Effector memory CD4-positive, alpha-beta T cell (primary cell): Measurements from ENCODE around the gene SWT1.

ENCODE experiments used
- DNase-seq, 3 donors: peaks; one replicate each; pipeline ENCODE4 v3.0.0-alpha.2; 2020
- H3K27ac ChIP-seq: 2 replicates; pipeline ENCODE4 v1.7.0; 2013; ENCODE audit warnings: mild to moderate bottlenecking, low read length, moderate library complexity; ENCODE audit not compliant: insufficient read depth, poor library complexity, severe bottlenecking
- H3K27me3 ChIP-seq: replicated peaks from 2 replicates; pipeline ENCODE4 v1.7.0; 2013; ENCODE audit warnings: mild to moderate bottlenecking, low read length; ENCODE audit not compliant: insufficient read depth, control insufficient read depth, poor library complexity, severe bottlenecking
- H3K36me3 ChIP-seq: 2 replicates; pipeline ENCODE4 v1.7.0; 2013; ENCODE audit warnings: mild to moderate bottlenecking, low read length, moderate library complexity; ENCODE audit not compliant: control insufficient read depth, insufficient read depth
- H3K4me1 ChIP-seq: 2 replicates; pipeline ENCODE4 v1.7.0; 2013; ENCODE audit warnings: low read length, mild to moderate bottlenecking; ENCODE audit not compliant: control insufficient read depth, insufficient read depth, poor library complexity, severe bottlenecking
- H3K4me3 ChIP-seq: 2 replicates; pipeline ENCODE4 v1.7.0; 2013; ENCODE audit warnings: low read length, low read depth, mild to moderate bottlenecking; ENCODE audit not compliant: insufficient read depth, poor library complexity, severe bottlenecking
- H3K9me3 ChIP-seq: 2 replicates; pipeline ENCODE4 v1.7.0; 2013; ENCODE audit warnings: mild to moderate bottlenecking, low read length, moderate library complexity; ENCODE audit not compliant: control insufficient read depth

The SWT1 gene

GRCh38 chr1:185322636-185323035, 165.7 kb downstream of the SWT1 start:
- no peaks in the 10 kb centered on the region for H3K36me3 ChIP-seq
- no peaks in the 10 kb centered on the region for H3K9me3 ChIP-seq
- H3K4me3 ChIP-seq, result no peak overlapping the region
- no peaks in the 10 kb centered on the region for H3K27me3 ChIP-seq
- H3K27ac ChIP-seq, result no peak overlapping the region
- no peak for DNase-seq
- no peaks in the 10 kb centered on the region for H3K4me1 ChIP-seq

GRCh38 chr1:185324118-185324517, 167.2 kb downstream of the SWT1 start:
- H3K36me3 ChIP-seq, result no peaks in the 10 kb centered on the region
- no peaks in the 10 kb centered on the region for H3K4me1 ChIP-seq
- H3K27me3 ChIP-seq, result no peaks in the 10 kb centered on the region
- DNase-seq, result no peak
- H3K4me3 ChIP-seq, result no peak overlapping the region
- no peaks in the 10 kb centered on the region for H3K9me3 ChIP-seq
- H3K27ac ChIP-seq, result no peak overlapping the region

DNA sequence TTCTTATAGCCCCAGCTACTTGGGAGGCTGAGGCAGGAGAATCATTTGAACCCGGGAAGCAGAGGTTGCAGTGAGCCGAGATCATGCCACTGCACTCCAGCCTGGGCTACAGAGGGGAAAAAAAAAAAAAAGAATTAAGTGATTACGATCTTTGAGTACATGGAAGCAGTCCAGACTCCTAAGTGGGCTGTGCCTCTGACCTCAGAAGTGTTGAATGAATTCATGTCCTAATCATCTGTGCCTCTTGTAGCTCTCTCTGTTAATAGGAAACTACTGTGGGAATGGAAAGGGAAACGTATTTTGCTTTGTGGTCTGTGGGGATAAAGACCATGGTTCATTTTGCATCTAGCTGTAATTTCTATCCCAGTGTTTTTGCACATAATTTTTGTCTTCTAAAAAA, 168.4 kb downstream of the SWT1 start:
- DNase-seq, result no peak
- Histone ChIP-seq H3K4me3 (no peak overlapping the region), H3K27ac (no peak overlapping the region), H3K27me3 (no peaks in the 10 kb centered on the region), H3K36me3 (no peaks in the 10 kb centered on the region), H3K4me1 (no peaks in the 10 kb centered on the region), H3K9me3 (no peaks in the 10 kb centered on the region)

DNA sequence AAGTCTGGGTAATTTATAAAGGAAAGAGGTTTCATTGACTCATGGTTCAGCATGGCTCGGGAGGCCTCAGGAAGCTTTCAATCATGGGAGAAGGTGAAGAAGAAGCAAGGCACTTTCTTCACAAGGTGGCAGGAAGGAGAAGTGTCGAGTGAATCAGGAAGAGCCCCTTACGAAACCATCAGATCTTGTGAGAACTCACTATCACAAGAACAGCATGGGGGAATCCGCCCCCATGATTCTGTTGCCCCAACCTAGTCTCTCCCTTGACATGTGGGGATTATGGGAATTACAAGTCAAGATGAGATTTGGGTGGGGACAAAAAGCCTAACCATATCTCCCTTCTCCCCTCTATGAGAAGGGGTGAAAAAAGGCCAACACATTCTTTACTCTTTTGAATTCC, 171.3 kb downstream of the SWT1 start:
- DNase-seq, result no peak
- Histone ChIP-seq H3K27me3 (no peaks in the 10 kb centered on the region), H3K9me3 (no peaks in the 10 kb centered on the region), H3K27ac (no peak overlapping the region), H3K4me3 (no peak overlapping the region), H3K4me1 (no peaks in the 10 kb centered on the region), H3K36me3 (no peaks in the 10 kb centered on the region)

DNA sequence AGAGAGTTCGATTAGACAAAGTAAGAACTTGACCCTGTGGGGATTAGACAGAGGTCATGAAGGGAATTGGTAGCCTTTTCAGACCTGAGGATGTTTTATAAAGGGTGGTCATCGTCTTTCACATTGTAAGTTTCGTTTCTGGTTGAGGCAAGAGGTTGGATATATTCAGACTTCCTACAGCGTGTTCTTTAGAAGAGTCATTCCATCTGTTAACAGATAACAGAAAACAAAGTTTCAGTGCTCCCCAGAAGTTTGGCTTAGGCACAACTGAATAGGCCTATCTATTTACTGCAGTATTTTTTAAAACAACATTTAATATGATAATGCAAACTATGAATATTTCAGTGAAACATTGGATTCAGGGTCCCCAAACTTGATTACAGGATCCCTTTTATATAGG, 177.2 kb downstream of the SWT1 start:
- no peak for DNase-seq
- H3K4me1 ChIP-seq, result peaks cover 8% of the 10 kb centered on the region
- no peak overlapping the region for H3K4me3 ChIP-seq
- H3K36me3 ChIP-seq, result no peaks in the 10 kb centered on the region
- H3K27ac ChIP-seq, result no peak overlapping the region
- no peaks in the 10 kb centered on the region for H3K27me3 ChIP-seq
- H3K9me3 ChIP-seq, result no peaks in the 10 kb centered on the region

- no peak for DNase-seq
- H3K27ac ChIP-seq, result no peak overlapping the region
- no peaks in the 10 kb centered on the region for H3K27me3 ChIP-seq
Measured at GRCh38 chr1:185337246-185337645, 180.3 kb downstream of the SWT1 start.

GRCh38 chr1:185338719-185339622, 182.0 kb downstream of the SWT1 start:
- peak overlapping the region; percentile 13 for H3K4me3 ChIP-seq
- H3K36me3 ChIP-seq, result no peaks in the 10 kb centered on the region
- H3K27ac ChIP-seq, result no peak overlapping the region
- peaks cover 25% of the 10 kb centered on the region for H3K4me1 ChIP-seq
- peak; percentile 4 to 24 (median 9) for DNase-seq
- H3K27me3 ChIP-seq, result no peaks in the 10 kb centered on the region
- no peaks in the 10 kb centered on the region for H3K9me3 ChIP-seq

More at GRCh38 chr1:185337246-185337645, 180.3 kb downstream of the SWT1 start:
- H3K4me1 ChIP-seq, result peaks cover 25% of the 10 kb centered on the region
- no peak overlapping the region for H3K4me3 ChIP-seq
- no peaks in the 10 kb centered on the region for H3K9me3 ChIP-seq
- H3K36me3 ChIP-seq, result no peaks in the 10 kb centered on the region

GRCh38 chr1:185341196-185341781, 184.3 kb downstream of the SWT1 start:
- no peaks in the 10 kb centered on the region for H3K9me3 ChIP-seq
- H3K27me3 ChIP-seq, result no peaks in the 10 kb centered on the region
- no peak for DNase-seq
- peaks cover 25% of the 10 kb centered on the region for H3K4me1 ChIP-seq
- no peaks in the 10 kb centered on the region for H3K36me3 ChIP-seq
- H3K4me3 ChIP-seq, result no peak overlapping the region
- no peak overlapping the region for H3K27ac ChIP-seq
